Measurements from ENCODE around the gene CHFR.

DNA sequence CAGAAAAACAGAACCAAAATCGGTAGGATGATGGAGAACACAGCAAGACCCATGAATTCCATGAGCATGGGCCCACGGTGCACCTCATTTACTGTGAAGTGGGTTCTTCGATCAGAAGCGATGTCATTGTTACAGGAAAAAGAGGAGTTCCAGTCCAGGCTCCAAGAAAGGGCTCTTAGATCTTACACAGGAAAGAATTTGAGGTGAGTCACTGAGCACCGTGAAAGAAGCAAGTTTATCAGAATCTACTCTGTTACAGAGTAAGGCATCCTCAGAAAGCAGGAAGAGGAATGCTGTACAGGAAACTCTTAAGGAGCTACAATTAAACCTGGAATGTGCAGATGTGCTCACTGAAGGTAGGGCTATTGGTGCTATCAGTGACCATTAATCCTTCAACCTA, 11.6 kb upstream of the CHFR start:
- TF ChIP-seq, protein P1, sequence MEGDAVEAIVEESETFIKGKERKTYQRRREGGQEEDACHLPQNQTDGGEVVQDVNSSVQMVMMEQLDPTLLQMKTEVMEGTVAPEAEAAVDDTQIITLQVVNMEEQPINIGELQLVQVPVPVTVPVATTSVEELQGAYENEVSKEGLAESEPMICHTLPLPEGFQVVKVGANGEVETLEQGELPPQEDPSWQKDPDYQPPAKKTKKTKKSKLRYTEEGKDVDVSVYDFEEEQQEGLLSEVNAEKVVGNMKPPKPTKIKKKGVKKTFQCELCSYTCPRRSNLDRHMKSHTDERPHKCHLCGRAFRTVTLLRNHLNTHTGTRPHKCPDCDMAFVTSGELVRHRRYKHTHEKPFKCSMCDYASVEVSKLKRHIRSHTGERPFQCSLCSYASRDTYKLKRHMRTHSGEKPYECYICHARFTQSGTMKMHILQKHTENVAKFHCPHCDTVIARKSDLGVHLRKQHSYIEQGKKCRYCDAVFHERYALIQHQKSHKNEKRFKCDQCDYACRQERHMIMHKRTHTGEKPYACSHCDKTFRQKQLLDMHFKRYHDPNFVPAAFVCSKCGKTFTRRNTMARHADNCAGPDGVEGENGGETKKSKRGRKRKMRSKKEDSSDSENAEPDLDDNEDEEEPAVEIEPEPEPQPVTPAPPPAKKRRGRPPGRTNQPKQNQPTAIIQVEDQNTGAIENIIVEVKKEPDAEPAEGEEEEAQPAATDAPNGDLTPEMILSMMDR (IDR thresholded peaks at IDR 0.05), result no peak
- no peak for TF ChIP-seq POLR2A (IDR thresholded peaks at IDR 0.05)

Data from uterus (tissue), 2 donors.